Cardiac muscle cell (in vitro differentiated cells and primary cell): ENCODE measurements around the gene PEMT. TPM values are rescaled to one million over a fixed set of nuclear protein-coding genes. Genes with fewer than 3 reads are reported as not detected.

Experiments used
- DNase-seq, 2 donors: peaks; one replicate each; pipeline versions ENCODE4 v3.0.0 to v3.0.0-alpha.2; 2010 to 2017; ENCODE audit warnings: low read depth in 1 of 2, low spot score in 1 of 2
- H3K27ac ChIP-seq: fragments of 200-600 bp; sonication (generic); 2 replicates; pipeline ENCODE4 v1.5.1; 2016
- H3K27me3 ChIP-seq: fragments of 200-600 bp; sonication (generic); 2 replicates; pipeline ENCODE4 v1.6.0; 2016; ENCODE audit warnings: control low read depth
- H3K36me3 ChIP-seq: fragments of 200-600 bp; sonication (generic); 2 replicates; pipeline ENCODE4 v1.5.1; 2016; ENCODE audit warnings: control low read depth
- H3K4me1 ChIP-seq: fragments of 200-600 bp; sonication (generic); 2 replicates; pipeline ENCODE4 v1.8.1; 2017; ENCODE audit warnings: low read depth, mild to moderate bottlenecking, mixed run types
- H3K4me3 ChIP-seq: fragments of 200-600 bp; sonication (generic); 2 replicates; pipeline ENCODE4 v1.5.1; 2016; ENCODE audit warnings: mild to moderate bottlenecking
- H3K9me3 ChIP-seq: fragments of 200-600 bp; sonication (generic); 2 replicates; pipeline ENCODE4 v1.5.1; 2017; ENCODE audit warnings: low read depth, mild to moderate bottlenecking, control low read depth
- polyA plus RNA-seq: library from polyadenylated mRNA; unstranded; fragments of >200 nt; fragmentation: Nextera tagmentation; extraction: Ambion mirVana; gene quantifications from 2 replicates; pipeline ENCODE4 v1.2.1, GENCODE V29; 2016
- total RNA-seq: library from RNA; depleted of rRNA; stranded (reverse); fragments of >200 nt; gene quantifications from 2 replicates; pipeline ENCODE4 v1.2.3, GENCODE V29; 2016
- TF ChIP-seq, protein P1 (sequence below): IDR thresholded peaks from 2 replicates; pipeline ENCODE4 v1.5.1; 2012; ENCODE audit warnings: low read depth, mild to moderate bottlenecking, low read length

Gene PEMT
- total and polyA plus RNA-seq, 2 experiments from 2014 or later: 126 to 135 TPM

DNA sequence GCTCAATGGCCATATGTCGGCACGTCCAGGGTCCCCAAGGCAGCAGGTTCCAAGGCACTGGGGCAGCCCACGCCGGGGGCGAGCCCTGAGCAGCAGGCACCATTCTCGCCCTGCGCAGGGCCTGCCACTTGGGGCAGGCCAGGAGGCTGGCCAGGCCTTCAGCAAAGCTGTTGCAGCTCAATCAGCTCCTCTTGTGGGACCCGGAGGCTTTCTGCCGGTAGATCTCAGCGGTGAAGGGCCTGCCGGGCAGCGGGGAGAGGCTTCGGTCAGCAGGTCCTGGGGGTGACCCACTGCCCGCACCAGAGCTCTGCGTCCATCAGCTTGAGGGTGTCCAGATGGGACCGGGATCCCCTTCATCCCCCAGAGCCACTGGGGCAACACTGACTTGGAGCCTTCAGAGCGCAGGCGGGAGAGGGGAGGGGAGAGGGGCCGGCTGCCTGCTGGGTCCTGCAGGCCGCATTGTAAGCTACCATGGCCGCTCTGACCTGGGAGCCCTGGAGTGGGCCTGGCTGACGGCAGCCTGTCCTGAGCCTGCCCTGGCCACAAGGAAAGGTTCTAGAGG, 85.8 kb downstream of the PEMT start:
- Histone ChIP-seq H3K27me3 (no peaks in the 10 kb centered on the region), H3K4me1 (peaks cover 40% of the 10 kb centered on the region), H3K4me3 (no peak overlapping the region), H3K27ac (peak overlapping the region; percentile 89), H3K36me3 (no peaks in the 10 kb centered on the region), H3K9me3 (no peaks in the 10 kb centered on the region)
- TF ChIP-seq, protein P1, sequence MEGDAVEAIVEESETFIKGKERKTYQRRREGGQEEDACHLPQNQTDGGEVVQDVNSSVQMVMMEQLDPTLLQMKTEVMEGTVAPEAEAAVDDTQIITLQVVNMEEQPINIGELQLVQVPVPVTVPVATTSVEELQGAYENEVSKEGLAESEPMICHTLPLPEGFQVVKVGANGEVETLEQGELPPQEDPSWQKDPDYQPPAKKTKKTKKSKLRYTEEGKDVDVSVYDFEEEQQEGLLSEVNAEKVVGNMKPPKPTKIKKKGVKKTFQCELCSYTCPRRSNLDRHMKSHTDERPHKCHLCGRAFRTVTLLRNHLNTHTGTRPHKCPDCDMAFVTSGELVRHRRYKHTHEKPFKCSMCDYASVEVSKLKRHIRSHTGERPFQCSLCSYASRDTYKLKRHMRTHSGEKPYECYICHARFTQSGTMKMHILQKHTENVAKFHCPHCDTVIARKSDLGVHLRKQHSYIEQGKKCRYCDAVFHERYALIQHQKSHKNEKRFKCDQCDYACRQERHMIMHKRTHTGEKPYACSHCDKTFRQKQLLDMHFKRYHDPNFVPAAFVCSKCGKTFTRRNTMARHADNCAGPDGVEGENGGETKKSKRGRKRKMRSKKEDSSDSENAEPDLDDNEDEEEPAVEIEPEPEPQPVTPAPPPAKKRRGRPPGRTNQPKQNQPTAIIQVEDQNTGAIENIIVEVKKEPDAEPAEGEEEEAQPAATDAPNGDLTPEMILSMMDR: no peak
- no peak for DNase-seq

DNA sequence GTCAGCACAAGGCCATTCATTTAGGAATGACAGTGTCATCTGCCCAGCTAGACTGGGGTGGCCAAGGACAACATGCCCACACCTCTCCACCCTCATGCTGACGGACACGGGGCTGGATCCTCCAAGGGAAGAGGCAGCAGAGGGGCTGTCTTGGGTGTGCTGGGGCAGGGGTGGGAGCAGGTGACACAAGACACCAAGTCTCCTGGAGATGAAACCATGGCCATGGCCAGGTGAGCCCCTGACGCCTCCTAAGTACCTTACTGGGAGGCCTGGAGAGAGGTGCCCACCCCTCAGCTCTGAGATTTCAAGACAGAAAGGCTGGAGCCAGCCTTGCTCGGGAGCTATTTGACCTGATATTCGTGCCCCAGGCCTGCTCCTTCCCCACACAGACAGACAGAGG, 86.4 kb downstream of the PEMT start:
- Histone ChIP-seq H3K36me3 (no peaks in the 10 kb centered on the region), H3K27ac (peak overlapping the region; percentile 89), H3K27me3 (no peaks in the 10 kb centered on the region), H3K4me1 (peaks cover 40% of the 10 kb centered on the region), H3K9me3 (no peaks in the 10 kb centered on the region), H3K4me3 (no peak overlapping the region)
- TF ChIP-seq, protein P1: no peak
- no peak for DNase-seq

DNA sequence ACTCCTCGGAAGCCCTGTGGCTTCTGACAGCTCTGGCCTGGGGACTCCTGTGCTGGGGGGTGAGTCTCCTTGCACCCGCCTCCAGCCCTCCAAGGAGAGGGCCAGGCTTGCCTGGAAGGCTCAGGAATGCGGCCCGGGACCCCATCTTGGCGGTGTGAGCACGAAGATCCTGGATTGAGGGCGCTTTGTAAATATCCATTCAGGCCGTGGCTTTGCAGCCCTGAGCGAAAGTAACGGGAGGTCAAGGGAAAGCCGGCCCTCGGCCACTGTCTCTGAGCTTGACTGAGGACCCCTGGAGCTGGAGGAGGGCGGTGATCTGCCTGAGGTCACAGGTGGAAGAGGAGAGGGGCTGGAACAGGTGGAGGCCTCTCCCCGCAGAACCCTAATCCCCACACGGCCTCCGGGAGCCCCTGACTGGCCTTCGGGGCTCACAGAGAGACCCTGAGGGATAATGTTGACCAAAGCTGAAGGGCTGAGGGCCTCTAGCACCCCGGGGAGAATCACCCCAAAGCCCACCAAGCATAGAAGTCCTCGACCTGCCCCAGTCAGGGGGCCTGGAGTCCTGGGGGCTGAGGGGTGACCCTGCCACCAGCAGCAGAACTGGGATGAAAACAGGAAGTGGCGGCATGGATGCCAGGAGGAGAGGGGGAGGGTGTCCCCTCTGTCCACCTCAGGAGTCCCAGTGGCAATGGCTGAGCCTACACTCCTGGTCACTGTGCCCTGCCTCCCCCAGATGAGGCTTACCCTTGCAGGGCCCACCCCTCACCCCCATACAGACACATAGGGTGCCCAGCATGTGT, 87.0 kb downstream of the PEMT start:
- Histone ChIP-seq H3K27me3 (no peaks in the 10 kb centered on the region), H3K4me1 (peaks cover 40% of the 10 kb centered on the region), H3K4me3 (no peak overlapping the region), H3K9me3 (no peaks in the 10 kb centered on the region), H3K36me3 (no peaks in the 10 kb centered on the region), H3K27ac (peak overlapping the region; percentile 14)
- TF ChIP-seq, protein P1: no peak
- no peak for DNase-seq

DNA sequence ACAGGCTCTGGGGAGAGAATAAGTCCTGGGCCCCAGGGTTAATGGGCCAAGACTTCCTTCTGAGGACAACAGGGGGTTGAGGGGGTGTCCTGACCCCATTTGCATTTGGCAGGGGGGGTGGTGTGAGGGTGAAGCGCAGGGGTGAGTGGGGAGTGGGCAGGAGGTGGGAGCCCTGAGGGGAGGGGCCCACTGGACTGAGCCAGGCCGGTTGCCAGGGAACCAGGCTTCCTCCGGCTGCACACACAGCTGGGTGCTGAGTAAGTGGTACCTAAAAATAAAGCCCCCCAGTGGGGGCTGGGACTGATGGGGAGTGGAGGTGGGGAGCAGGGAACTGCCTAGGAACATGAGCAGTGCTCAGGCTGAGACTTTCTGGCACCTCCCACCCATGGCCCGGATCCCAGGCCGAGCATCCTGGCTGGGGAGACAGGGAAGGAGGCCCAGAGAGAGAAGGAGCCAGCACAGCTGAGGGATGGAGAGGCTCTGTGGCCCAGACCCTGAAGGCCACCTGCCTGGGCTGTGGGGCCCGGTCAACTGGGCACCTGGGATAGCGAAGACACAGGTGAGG, 87.9 kb downstream of the PEMT start:
- TF ChIP-seq, protein P1: no peak
- DNase-seq: peak in 1 of 2 donors; percentile 34
- H3K9me3 ChIP-seq: no peaks in the 10 kb centered on the region
- H3K4me1 ChIP-seq: peaks cover 40% of the 10 kb centered on the region
- no peak overlapping the region for H3K27ac ChIP-seq
- H3K4me3 ChIP-seq: no peak overlapping the region
- H3K27me3 ChIP-seq: no peaks in the 10 kb centered on the region
- no peaks in the 10 kb centered on the region for H3K36me3 ChIP-seq

DNA sequence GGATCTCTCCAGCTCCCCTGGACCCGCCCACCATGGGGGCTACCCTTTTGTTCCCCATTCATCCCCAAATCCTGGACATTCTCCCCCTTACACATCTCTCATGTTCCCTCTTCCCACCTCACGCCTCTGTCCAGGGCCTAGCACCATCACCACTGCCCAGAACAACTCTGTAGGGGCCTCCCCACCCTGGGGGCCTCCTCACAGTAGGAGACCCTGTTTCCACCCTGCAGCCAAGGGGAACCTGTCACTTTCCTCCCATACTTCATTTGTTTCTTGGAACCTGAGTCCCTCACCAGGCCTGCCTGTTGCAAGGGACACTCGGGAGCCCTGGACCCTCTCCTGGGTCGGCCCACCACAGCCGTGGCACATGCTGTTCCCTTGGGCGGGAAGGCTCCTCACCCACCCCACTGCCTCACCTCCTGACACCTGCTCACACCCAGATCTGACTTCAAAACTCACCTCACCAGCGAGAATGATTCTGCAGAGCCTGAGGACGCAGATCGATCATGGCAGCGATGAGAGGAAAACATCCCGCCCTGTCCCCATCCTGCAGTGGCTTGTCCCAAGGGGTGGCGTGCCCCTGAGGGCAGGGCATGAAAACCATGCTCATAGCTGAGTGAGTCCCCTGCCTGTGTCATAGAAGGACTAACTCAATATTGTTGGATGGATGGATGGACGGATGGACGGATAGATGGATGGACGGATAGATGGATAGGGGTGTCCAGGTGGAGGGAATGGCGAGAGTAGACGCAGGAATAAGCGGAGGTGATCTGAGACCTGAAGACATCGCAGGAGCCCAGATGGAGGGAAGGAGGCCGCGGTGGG, 88.6 kb downstream of the PEMT start:
- H3K4me3 ChIP-seq: no peak overlapping the region
- H3K27me3 ChIP-seq: no peaks in the 10 kb centered on the region
- TF ChIP-seq, protein P1: no peak
- no peak for DNase-seq
- peaks cover 40% of the 10 kb centered on the region for H3K4me1 ChIP-seq
- no peaks in the 10 kb centered on the region for H3K9me3 ChIP-seq
- H3K27ac ChIP-seq: no peak overlapping the region
- H3K36me3 ChIP-seq: no peaks in the 10 kb centered on the region
